ENCODE data around the gene HCN1.
"Not testable (repeated sequence)": the region's sequence is repeated elsewhere in the genome, so short reads cannot be mapped to it uniquely, and the experiment has no call there.

HCN1 gene

DNA sequence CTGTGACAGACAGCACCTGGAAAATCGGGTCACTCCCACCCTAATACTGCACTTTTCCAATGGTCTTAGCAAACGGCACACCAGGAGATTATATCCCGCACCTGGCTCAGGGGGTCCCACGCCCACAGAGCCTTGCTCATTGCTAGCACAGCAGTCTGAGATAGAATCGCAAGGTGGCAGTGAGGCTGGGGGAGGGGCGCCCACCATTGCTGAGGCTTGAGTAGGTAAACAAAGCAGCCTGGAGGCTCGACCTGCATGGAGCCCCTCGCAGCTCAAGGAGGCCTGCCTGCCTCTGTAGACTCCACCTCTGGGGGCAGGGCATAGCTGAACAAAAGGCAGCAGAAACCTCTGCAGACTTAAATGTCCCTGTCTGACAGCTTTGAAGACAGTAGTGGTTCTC lies 383.6 kb downstream of the HCN1 start:
- not testable (repeated sequence) for DNase-seq (ENCODE audit: low read depth in 1 of 2, low spot score in 1 of 2)

DNA sequence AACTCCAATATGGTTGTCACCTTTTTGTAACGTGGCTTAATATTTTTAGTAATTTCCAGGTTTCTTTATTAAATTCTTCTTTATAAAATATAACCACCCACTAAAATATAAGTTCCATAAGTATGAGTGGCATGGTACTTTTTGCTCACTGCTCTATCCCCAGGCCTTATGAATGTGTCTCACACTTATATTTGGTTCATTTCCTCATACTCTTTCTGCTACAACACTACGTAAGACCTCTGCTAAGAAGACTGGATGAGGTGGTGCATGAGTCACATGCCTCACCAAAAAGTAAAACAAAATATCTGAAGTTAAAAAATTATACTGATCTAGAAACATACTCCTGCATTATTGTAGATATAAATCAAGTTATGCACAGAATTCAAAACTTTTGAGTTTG lies 400.9 kb downstream of the HCN1 start:
- no peak for DNase-seq (ENCODE audit: low read depth in 1 of 2, low spot score in 1 of 2)

DNA sequence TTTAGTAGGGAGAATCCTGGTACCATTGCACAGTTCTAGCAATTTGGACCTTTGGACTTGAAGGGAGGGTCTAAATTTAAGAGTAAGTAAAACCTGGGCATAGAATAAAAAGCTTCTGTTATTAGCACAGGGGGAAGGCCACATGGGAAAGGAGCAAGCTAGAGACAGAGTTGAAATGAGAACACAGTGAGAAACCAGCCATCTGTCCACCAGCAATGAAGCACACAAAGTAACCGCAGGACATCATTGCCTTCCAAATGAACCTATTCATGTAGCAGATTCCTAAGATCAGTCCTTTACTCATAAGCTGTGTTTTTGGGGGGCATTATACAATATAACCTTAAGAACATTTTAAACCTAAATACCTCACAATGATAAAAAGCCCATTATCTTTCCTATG lies 407.4 kb downstream of the HCN1 start:
- DNase-seq (ENCODE audit: low read depth in 1 of 2, low spot score in 1 of 2): no peak

DNA sequence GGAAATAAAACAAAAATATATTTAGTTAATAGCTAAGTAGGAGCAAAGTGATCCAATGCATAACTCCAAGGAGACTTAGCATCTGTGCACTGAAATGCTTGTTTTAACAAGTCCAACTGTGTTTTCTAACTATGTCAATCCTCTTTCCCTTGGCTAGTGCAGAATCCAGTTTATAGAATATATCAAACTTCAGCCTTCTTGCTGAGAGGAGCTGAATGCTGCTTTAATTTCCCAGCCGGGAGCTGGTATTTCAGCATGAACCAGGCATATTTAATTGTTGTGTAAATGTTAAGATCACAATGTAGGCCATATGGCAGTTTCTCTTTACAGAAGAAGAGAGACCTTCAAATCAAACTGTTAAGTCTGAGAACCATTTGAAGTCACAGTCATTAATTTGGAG lies 411.7 kb downstream of the HCN1 start:
- DNase-seq (ENCODE audit: low read depth in 1 of 2, low spot score in 1 of 2): no peak

DNA sequence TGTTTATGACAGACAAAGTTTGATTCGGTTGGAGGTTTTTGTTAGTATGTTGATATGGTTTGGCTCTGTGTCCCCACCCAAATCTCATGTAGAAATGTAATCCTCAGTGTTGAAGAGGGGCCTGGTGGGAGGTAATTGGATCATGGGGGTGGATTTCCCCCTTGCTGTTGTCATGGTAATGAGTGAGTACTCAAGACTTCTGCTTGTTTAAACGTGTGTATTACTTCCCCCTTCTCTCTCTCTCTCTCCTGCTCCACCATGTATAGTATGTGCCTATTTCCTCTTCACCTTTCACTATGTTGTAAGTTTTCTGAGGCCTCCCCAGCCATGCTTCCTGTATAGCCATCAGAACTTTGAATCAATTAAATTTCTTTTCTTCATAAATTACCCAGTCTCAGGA lies 415.1 kb downstream of the HCN1 start:
- DNase-seq (ENCODE audit: low read depth in 1 of 2, low spot score in 1 of 2): no peak

DNA sequence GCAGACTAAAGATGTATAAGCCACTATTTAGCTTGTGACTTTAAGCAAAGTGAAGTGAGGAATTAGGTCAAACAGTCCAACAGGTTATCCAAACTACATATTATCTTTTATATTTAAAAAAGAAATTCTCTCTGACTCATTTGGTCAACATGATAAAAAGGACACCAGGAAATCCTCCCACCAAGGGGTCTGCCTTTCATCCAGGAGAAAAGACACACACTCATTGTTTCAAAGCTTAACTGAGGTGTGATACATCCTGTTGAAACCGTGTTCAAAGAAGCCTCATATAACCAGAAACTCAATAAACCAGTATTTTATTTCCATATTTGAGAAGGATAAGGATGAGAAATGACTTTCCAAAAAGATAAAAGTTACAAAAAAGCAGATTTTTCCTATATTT lies 417.1 kb downstream of the HCN1 start:
- DNase-seq (ENCODE audit: low read depth in 1 of 2, low spot score in 1 of 2): no peak

DNA sequence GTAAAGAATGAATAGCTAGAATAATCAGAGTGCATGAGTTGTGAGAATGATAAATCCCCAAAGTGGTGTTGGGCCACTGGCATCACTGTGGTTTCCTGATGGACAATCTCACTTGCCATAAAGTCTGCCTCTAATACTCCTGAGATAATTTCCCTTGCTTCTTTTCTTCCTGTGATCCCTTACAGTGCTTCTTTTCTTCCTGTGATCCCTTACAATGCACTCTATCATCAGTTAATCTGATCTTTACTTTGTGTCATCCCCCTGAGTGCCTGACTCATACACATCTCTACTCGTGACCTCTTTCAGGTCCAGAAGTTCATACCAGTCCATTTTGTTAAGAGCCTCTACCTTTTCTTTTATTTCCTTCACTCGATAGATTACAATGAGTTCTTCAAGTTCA lies 418.3 kb downstream of the HCN1 start:
- no peak for DNase-seq (ENCODE audit: low read depth in 1 of 2, low spot score in 1 of 2)

DNA sequence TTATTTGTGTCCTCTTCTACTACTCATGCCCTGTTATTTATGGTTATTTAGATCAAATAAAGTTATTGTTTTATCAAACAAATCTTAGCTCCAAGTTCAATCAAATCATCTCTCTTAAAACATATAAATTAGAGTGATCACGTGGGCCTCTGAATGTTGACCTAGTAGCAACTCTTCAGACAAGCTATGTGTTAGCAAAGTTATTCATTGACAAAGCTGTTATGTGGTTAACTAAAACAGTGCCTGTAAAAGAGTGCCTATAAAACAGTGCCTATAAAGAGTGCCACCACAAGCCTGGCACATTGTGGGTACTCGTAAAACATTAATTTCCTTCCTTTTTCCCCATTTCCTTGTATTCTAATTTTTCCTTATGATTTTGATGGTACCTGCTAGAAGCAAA lies 421.9 kb downstream of the HCN1 start:
- no peak for DNase-seq (ENCODE audit: low read depth in 1 of 2, low spot score in 1 of 2)

DNA sequence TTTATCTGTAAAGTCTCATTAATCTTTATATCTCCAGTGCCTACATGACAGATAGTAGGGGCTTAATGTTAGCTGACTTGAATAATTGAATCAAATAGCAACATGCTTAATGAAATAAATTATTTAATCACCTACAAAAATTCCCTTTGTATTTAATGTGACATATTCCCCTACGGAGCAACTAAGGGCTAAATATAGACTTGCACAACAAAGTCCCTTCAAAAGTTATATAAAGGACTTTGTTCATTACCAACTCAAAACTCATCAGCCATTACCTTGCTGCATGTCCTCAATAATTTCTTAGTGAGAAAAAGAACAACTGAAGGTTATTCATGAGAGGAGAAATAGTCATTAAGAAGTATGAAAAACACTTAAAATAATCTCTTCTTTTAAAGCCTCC lies 424.6 kb downstream of the HCN1 start:
- DNase-seq (ENCODE audit: low read depth in 1 of 2, low spot score in 1 of 2): no peak

DNA sequence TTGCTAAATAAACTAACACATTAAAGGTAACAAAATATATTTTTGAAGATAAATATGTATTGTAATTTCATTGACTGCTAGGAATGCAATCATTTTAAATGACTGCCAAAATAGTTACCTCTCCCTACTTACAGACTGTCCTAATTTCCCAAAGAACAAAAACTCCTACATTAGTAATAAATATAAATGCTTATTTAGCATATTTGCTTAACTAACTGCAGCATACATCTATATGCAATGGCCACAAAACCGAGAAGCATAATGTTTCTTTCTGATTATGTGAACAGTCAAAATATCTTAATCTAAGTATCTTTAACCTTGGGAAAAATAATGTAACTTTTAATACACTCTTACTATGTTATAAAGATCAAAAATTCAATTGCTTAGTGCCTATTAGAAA lies 431.7 kb downstream of the HCN1 start:
- DNase-seq (ENCODE audit: low read depth in 1 of 2, low spot score in 1 of 2): no peak

DNA sequence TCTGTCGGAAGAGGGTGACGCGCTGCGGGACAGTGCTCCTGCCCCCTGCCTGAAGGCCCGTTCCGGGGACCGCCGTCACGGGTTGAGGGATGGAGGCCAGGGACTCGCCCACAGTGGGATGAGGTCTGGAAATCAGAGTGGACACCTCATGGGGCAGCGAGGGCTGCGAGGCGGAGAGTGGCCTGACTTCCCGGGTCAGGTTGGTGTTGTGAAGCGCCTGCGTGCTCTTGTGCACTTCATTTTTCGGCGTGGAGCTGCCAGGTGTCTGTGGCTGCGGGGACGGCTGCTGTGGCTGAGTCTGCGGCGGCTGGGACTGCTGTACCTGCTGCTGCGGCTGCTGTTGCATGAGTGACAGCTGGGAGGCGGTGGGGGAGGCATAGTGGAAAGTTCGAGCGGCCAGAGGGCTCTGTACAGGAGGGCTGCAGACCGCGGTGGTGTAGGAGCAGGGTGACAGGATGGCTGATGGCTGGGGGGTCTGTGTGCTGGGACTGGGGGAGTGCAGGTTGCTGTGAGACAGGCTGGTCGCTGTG lies 434.1 kb downstream of the HCN1 start:
- no peak for DNase-seq (ENCODE audit: low read depth in 1 of 2, low spot score in 1 of 2)

DNA sequence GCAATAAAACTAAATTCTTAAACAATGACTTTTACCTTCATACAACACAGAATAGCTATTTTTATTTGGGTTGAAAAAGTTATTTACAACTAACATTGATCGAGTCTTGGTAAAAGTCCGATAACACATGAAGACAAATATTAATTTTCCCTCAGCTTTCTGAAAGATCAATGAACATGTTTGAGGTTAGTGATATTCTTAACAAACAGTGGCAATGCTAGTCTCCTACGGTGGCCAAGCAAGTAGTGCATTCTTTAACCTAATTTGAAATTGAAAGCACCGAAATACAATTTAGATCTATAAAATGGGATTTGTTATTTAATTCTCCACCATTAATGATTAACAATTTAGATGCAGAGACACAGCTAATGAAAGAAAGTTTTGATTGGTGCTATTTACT lies 435.1 kb downstream of the HCN1 start:
- no peak for DNase-seq (ENCODE audit: low read depth in 1 of 2, low spot score in 1 of 2)

DNA sequence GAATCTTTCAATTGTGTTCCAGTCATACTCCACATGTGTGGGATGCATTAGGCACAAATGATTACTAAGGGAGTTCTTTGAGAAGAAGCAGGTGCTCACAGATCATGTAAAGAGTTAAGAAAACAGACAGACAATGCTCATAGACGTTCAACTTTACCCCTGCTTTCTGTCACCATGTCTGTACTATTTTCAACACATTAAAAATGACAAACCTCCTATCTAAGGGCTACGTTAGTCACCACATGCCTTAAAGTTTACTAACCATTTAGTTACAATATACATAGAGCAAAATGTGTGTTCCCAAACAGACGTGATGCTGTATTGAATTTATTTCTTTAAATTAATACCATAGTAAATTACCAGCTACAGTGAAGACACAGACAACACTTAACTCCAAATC lies 435.9 kb downstream of the HCN1 start:
- no peak for DNase-seq (ENCODE audit: low read depth in 1 of 2, low spot score in 1 of 2)

DNA sequence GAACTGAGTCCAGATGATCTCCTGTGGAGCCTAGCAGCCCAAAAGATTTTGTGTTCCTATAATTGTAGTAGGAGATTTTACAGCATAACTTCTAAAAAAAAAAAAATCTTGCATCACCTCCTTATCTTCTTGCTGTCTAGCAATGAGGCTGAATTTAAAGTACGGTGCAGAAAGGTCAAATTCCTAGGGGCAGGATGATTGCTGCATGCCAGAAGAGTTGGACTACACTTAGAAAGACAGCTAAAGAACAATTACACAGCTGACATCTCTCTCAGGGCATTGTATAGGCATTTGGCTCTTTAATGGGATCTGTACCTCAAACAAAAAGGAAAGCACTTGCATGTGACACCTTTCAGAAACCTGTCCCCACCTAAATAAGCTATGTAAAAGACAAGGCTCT lies 443.2 kb downstream of the HCN1 start:
- DNase-seq (ENCODE audit: low read depth in 1 of 2, low spot score in 1 of 2): no peak

DNA sequence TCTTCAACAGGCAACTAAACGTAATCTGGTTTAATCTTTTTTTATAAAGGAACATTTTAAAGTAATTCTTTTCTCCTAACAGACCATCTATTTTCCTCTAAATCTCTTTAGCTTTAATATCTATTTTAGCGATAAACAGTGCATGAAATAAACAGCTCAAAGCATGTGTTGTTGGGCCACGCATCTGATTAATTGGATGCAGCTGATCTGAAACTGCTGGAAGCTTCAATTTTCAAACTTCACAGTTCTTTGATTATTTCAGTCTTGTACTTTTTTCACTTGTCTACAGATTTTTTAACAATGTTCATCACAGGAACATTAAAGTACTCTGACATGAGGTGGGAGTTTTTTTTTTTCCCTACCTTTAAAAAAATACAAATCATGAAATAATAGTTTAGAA lies 443.6 kb downstream of the HCN1 start:
- DNase-seq (ENCODE audit: low read depth in 1 of 2, low spot score in 1 of 2): no peak

DNA sequence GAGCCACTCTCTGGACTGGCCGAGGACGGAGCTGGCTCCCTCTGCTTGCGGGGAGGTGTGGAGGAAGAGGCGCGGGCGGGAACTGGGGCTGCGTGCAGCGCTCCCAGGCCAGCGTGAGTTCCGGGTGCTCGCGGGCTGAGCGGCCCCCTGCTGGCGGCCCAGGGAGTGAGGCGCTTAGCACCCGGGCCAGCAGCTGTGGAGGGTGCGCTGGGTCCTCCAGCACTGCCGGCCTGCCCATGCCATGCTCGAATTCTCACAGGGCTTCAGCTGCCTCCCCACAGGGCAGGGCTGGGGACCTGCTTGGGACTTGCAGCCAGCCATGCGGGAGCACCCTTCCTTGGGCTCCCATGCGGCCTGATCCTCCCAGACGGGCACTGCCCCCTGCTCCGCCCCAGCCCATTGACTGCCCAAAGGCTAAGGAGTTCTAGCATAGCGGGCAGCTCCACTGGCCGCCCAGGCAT lies 470.6 kb downstream of the HCN1 start:
- DNase-seq (ENCODE audit: low read depth in 1 of 2, low spot score in 1 of 2): no peak

DNA sequence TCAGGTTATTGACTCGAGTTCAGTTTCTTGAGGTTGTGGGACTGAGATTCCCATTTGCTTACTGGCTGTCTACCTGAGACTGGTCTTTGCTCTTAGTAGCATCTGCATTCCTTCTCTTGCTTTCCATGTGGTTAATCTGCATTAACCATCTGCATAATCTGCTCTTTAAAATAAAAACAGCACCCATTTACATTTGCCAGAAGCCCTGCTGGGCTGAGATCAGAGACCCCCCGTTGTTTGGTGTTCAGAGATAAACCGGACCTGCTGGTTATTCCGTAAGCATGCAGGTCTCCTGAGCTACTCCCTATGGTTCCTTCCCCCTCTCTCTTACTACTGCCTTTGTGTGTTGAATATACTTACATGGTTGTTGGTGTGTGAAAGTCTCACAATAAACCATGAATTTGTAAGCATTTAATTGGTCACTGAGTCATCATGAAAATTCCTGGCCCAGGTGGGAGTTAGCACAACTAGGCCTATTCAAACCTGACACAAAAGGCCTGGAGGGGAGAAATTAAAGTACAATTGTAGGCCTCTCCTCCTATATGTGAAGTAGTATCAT lies 490.7 kb downstream of the HCN1 start:
- no peak for DNase-seq (ENCODE audit: low read depth in 1 of 2, low spot score in 1 of 2)

Measured in activated CD4-positive, alpha-beta T cell treated with anti-CD3 and anti-CD28 coated beads, Interleukin-2, amount 50 U/mL, for 24 hours (primary cell).